ENCODE measurements around the gene COA7.
A peak's percentile ranks its signal among the peaks of the same experiment; 100 is the strongest.
"Not testable (repeated sequence)": the region's sequence is repeated elsewhere in the genome, so short reads cannot be mapped to it uniquely, and the experiment has no call there.

COA7 gene

DNA sequence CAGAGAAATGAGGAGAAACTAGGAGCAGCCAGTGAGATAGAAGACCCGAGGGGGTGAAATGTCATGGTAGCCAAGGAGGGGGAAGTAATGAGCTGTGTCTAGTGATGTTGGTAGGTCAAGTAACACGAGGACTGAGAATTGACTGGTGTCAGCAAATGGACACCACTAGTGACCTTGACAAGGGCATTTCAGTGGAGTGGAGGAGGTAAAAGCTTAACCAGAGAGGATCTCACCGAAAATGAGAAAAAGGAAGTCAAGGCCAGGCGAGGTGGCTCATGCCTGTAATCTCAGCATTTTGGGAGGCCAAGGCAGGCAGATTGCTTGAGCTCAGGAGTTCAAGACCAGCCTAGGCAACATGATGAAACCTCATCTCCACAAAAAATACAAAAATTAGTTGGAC is 25.1 kb upstream of the COA7 start:
- no peak for DNase-seq
- peaks cover 16% of the 10 kb centered on the region for H3K27me3 Mint-ChIP-seq
- H3K27ac Mint-ChIP-seq: no peak overlapping the region
- CTCF ChIA-PET: interaction anchor here (1.6 kb wide), 1 partner anchor 10 kb away, joined by 3 read pairs; no protein-coding TSS in a partner anchor
- H3K36me3 Mint-ChIP-seq: peaks cover 2% of the 10 kb centered on the region
- peaks cover 32% of the 10 kb centered on the region for H3K4me1 Mint-ChIP-seq
- no peaks in the 10 kb centered on the region for H3K9me3 Mint-ChIP-seq
- H3K4me3 Mint-ChIP-seq: no peak overlapping the region

DNA sequence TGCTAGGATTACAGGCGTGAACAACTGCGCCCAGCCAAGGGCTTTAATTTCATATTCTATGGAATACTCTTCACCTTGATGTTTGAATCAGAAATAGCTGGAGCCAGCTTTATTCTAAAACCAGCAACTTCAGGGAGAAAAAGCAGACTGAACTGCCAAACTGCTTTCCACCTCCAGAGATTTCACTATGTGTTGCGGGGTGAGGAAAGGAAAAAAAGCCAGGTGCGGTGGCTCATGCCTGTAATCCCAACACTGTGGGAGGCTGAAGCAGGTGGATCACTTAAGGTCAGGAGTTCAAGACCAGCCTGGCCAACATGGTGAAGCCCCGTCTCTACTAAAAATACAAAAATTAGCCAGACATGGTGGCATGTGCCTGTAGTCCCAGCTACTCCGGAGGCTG is 17.1 kb upstream of the COA7 start:
- CTCF ChIA-PET, DNase-seq, H3K36me3 Mint-ChIP-seq, H3K27ac Mint-ChIP-seq, H3K4me3 Mint-ChIP-seq, H3K9me3 Mint-ChIP-seq: not testable (repeated sequence)
- Mint-ChIP-seq H3K27me3 (peaks cover 11% of the 10 kb centered on the region), H3K4me1 (peaks cover 11% of the 10 kb centered on the region)

DNA sequence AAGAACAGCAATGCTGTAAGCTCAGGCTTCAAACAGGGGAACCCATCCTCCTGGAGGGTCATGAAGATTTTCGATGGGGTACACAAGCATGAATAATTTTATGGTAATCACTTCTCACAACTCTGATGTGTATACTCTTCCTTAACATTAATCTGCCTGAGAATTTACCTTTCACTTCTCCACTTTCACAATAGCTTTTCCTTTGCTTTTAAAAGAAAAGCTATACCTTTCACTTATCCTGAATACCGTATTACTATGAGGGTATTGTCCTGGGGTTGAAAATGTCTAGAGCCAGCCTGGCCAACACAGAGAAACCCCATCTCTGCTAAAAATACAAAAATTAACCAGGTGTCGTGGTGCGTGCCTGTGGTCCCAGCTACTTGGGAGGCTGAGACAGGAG is 15.4 kb upstream of the COA7 start:
- H3K4me1 Mint-ChIP-seq: peaks cover 11% of the 10 kb centered on the region
- H3K27ac Mint-ChIP-seq: no peak overlapping the region

DNA sequence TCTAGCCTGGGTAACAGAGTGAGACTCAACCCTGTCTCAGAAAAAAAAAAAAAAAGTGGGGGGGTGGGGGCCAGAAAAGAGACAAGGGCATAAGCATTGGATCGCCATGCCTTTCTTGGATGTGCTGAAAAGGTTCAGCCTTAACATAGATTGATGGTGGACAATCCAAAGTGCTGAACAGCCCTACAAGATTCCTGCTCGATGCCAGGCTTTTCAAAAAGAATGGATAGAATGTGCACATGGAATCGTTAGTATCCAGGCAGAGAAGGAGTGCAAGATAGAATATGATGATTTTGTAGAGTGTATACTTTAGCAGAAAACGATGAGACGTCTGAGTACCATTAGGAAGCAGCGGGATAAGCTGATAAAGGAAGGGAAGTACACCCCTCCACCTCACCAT is 10.9 kb upstream of the COA7 start:
- no peaks in the 10 kb centered on the region for H3K36me3 Mint-ChIP-seq
- peaks cover 10% of the 10 kb centered on the region for H3K4me1 Mint-ChIP-seq
- H3K27me3 Mint-ChIP-seq: peaks cover 30% of the 10 kb centered on the region
- no peak overlapping the region for H3K27ac Mint-ChIP-seq
- CTCF ChIA-PET: no interaction called here
- DNase-seq: no peak
- H3K4me3 Mint-ChIP-seq: no peak overlapping the region
- H3K9me3 Mint-ChIP-seq: no peaks in the 10 kb centered on the region

More for the DNA sequence above, 15.4 kb upstream of the COA7 start:
- H3K9me3 Mint-ChIP-seq: no peaks in the 10 kb centered on the region
- CTCF ChIA-PET: interaction anchor here (1.2 kb wide), 1 partner anchor 12 kb away, joined by 4 read pairs; no protein-coding TSS in a partner anchor
- H3K27me3 Mint-ChIP-seq: peaks cover 17% of the 10 kb centered on the region
- H3K4me3 Mint-ChIP-seq: no peak overlapping the region
- H3K36me3 Mint-ChIP-seq: no peaks in the 10 kb centered on the region
- no peak for DNase-seq

DNA sequence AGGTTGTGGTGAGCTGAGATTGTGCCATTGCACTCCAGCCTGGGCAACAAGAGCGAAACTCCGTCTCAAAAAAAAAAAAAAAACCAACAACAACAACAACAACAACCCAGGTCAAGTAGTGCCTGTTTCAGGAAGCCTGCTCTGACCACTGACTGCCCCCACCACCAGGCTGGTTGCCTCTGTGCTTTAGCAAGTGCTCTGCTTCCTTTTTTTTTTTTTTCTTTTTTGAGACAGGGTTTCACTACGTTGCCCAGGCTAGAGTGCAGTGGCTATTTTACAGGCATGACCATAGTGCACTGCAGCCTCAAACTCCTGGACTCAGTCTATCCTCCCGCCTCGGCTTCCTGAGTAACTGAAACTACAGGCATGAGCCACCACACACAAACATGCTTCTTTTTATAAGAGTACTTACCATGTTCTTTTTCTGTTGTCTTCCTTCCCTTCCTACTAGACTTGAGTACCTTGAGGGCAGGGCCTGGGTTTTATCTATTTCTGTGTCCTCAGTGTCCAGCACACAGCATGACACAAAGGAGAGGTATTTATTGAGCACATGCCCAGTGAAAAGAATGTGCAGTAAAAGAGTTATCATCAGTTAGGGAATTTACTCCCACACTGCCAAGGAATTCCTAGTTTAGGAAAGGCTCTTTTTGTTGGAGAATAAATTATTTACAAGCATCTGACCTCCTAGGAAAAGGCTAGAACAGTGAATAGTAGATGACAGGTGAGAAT is 9.9 kb upstream of the COA7 start:
- Mint-ChIP-seq H3K4me1 (peaks cover 17% of the 10 kb centered on the region), H3K36me3 (no peaks in the 10 kb centered on the region), H3K4me3 (no peak overlapping the region), H3K27ac (no peak overlapping the region), H3K27me3 (peaks cover 33% of the 10 kb centered on the region), H3K9me3 (no peaks in the 10 kb centered on the region)
- DNase-seq: no peak
- CTCF ChIA-PET: no interaction called here

GRCh38 chr1:52706941-52707926 is 9.1 kb upstream of the COA7 start:
- no peaks in the 10 kb centered on the region for H3K9me3 Mint-ChIP-seq
- no peak overlapping the region for H3K4me3 Mint-ChIP-seq
- H3K4me1 Mint-ChIP-seq: peaks cover 22% of the 10 kb centered on the region
- H3K36me3 Mint-ChIP-seq: no peaks in the 10 kb centered on the region
- CTCF ChIA-PET: interaction anchor here (1.0 kb wide), 1 partner anchor 119 kb away, joined by 3 read pairs; no protein-coding TSS in a partner anchor
- peaks cover 31% of the 10 kb centered on the region for H3K27me3 Mint-ChIP-seq
- DNase-seq: no peak
- no peak overlapping the region for H3K27ac Mint-ChIP-seq

GRCh38 chr1:52706136-52706670 is 8.1 kb upstream of the COA7 start:
- Mint-ChIP-seq H3K4me3 (no peak overlapping the region), H3K27me3 (peaks cover 26% of the 10 kb centered on the region), H3K36me3 (no peaks in the 10 kb centered on the region), H3K27ac (no peak overlapping the region), H3K9me3 (no peaks in the 10 kb centered on the region), H3K4me1 (peaks cover 24% of the 10 kb centered on the region)
- CTCF ChIA-PET: interaction anchor here (1.0 kb wide), 1 partner anchor 120 kb away, joined by 3 read pairs; no protein-coding TSS in a partner anchor
- no peak for DNase-seq

DNA sequence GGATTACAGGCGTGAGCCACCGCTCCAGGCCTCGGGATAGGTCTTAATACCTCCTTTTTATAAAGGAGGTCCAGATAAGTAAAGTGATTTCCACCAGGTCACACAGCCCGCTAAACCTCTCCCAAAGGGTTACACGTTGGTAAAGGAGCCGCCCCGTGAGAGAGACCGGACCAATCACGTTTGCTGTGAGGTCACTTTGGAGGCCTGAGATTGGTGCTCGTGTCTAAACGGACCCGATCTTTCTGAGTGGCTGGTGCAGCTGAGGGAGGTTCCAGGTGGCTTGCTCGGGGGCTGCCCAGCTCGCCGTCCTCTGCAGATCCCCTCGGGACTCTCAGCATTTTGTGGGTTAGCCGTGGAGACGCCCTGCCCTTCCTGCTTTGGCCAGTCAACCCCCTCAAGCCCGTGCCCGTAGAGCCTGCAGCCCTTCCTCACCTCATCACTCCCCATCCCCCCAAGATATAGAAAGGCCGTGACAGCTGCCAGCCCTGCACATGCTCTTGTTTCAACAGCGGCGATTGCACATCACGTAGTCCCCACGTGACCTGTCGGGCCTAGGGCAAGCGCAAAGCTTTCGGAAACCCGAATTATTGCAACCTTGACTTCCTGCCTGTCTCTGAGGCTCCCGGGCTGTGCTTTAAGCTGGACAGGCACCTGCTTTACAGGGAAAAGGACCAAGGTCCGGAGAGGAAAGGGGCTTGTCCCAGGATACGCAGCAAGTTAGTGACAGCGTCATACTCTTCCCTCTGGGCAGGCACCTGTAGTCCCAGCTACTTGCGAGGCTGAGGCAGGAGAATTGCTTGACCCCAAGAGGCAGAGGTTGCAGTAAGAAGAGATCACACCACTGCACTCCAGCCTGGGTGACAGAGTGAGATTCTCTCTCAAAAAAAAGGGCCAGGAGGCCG is 5.0 kb upstream of the COA7 start:
- peak overlapping the region; percentile 90 for H3K27ac Mint-ChIP-seq
- H3K36me3 Mint-ChIP-seq: no peaks in the 10 kb centered on the region
- no peaks in the 10 kb centered on the region for H3K9me3 Mint-ChIP-seq
- DNase-seq: peak; percentile 88
- CTCF ChIA-PET: interaction anchor here (0.6 to 1.3 kb wide), 4 partner anchors 45 to 490 kb away, joined by 3 to 4 read pairs (median 4); no protein-coding TSS in a partner anchor
- H3K4me1 Mint-ChIP-seq: peaks cover 33% of the 10 kb centered on the region
- peaks cover 30% of the 10 kb centered on the region for H3K27me3 Mint-ChIP-seq
- H3K4me3 Mint-ChIP-seq: peak overlapping the region; percentile 72

- Mint-ChIP-seq H3K4me1 (peaks cover 27% of the 10 kb centered on the region), H3K9me3 (no peaks in the 10 kb centered on the region), H3K27ac (no peak overlapping the region), H3K4me3 (no peak overlapping the region), H3K36me3 (peaks cover 24% of the 10 kb centered on the region), H3K27me3 (peaks cover 9% of the 10 kb centered on the region)
- CTCF ChIA-PET: no interaction called here
- DNase-seq: no peak
Measured at GRCh38 chr1:52695627-52696026, 2.5 kb downstream of the COA7 start.

DNA sequence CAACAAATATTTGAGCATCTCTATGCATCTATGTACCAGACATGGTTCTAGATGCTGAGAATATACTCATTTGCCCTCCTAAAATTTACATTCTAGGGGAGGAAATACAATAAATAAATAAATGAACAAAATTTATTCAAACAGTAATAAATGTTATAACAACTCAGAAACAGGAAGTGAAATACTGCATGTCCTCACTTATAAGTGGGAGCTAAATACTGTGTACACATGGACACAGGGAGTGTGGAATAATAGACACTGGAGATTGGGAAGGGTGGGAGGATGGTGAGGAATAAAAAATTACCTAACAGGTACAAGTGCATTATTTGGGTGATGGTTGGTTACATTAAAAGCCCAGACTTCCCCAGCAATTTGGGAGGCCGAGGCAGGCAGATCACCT is 4.3 kb downstream of the COA7 start:
- Mint-ChIP-seq H3K36me3 (peaks cover 25% of the 10 kb centered on the region), H3K27me3 (no peaks in the 10 kb centered on the region), H3K4me1 (peaks cover 27% of the 10 kb centered on the region), H3K9me3 (no peaks in the 10 kb centered on the region), H3K4me3 (no peak overlapping the region), H3K27ac (no peak overlapping the region)
- CTCF ChIA-PET: no interaction called here
- no peak for DNase-seq

GRCh38 chr1:52693351-52693750 is 4.8 kb downstream of the COA7 start:
- H3K4me3 Mint-ChIP-seq, H3K27me3 Mint-ChIP-seq, H3K9me3 Mint-ChIP-seq, H3K27ac Mint-ChIP-seq, CTCF ChIA-PET, DNase-seq: not testable (repeated sequence)
- peaks cover 22% of the 10 kb centered on the region for H3K4me1 Mint-ChIP-seq
- peaks cover 28% of the 10 kb centered on the region for H3K36me3 Mint-ChIP-seq

GRCh38 chr1:52692697-52693096 is 5.5 kb downstream of the COA7 start:
- no peak for DNase-seq
- Mint-ChIP-seq H3K36me3 (peaks cover 28% of the 10 kb centered on the region), H3K4me3 (no peak overlapping the region), H3K27me3 (no peaks in the 10 kb centered on the region), H3K27ac (no peak overlapping the region), H3K9me3 (no peaks in the 10 kb centered on the region), H3K4me1 (peaks cover 17% of the 10 kb centered on the region)
- CTCF ChIA-PET: no interaction called here

DNA sequence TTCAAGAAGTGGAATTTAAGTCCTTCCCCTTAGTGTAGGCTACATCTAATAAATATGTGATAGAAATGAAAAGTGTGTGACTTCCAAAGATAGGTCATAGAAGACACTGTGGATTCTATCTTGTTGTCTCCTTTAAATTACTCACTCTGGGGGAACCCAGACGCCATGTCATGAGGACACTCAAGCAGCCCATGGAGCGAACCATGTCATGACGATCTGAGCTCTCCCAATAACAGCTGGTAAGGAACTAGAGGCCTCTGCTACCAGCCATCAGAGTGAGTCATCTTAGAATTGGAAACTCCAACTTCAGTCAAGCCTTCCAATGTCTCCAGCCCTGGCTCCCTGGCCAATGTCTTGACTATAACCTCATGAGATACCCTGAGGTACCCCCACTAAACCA is 6.3 kb downstream of the COA7 start:
- H3K36me3 Mint-ChIP-seq: peaks cover 34% of the 10 kb centered on the region
- CTCF ChIA-PET: no interaction called here
- no peak overlapping the region for H3K27ac Mint-ChIP-seq

More for the DNA sequence above, 6.3 kb downstream of the COA7 start:
- Mint-ChIP-seq H3K27me3 (no peaks in the 10 kb centered on the region), H3K9me3 (no peaks in the 10 kb centered on the region), H3K4me3 (no peak overlapping the region), H3K4me1 (peaks cover 9% of the 10 kb centered on the region)
- DNase-seq: no peak
